Urinary bladder (tissue), 4 donors: Measurements from ENCODE around the gene IL34. TPM values are rescaled to one million over a fixed set of nuclear protein-coding genes. Genes with fewer than 3 reads are reported as not detected.

Experiments
- DNase-seq: peaks from one replicate; pipeline ENCODE4 v3.0.0-alpha.2; 2015; ENCODE audit errors: extremely low spot score
- H3K27ac ChIP-seq: one replicate; pipeline ENCODE4 v1.5.1; 2013; ENCODE audit warnings: low read depth, mild to moderate bottlenecking, moderate library complexity
- H3K36me3 ChIP-seq: one replicate; pipeline ENCODE4 v1.6.1; 2013; ENCODE audit warnings: mild to moderate bottlenecking, moderate library complexity; ENCODE audit not compliant: insufficient read depth
- H3K4me1 ChIP-seq: one replicate; pipeline ENCODE4 v1.6.1; 2013; ENCODE audit warnings: mild to moderate bottlenecking, moderate library complexity; ENCODE audit not compliant: insufficient read depth
- H3K4me3 ChIP-seq: one replicate; pipeline ENCODE4 v1.5.1; 2013; ENCODE audit warnings: low read depth, low read length
- WGBS: extraction: QIAGEN DNeasy Blood & Tissue Kit; methylation state at CpG from one replicate; pipeline ENCODE4 v1.1.7; 2013; 5-methylcytosine and 5-hydroxymethylcytosine counted together
- polyA plus RNA-seq: library from polyadenylated mRNA; stranded (reverse); fragments of 200-250 nt; gene quantifications from one replicate; pipeline ENCODE4 v1.2.3, GENCODE V29; 2013
- total RNA-seq: library from RNA; depleted of rRNA; stranded (reverse); fragments of >200 nt; gene quantifications from one replicate; pipeline ENCODE4 v1.2.3, GENCODE V29; 2014
- donor health status: healthy with polysubstance abuse.
- donor health status: healthy.

The IL34 gene
- total and polyA plus RNA-seq, 2 donors, result 2.8 to 10.6 TPM

GRCh38 chr16:70696952-70697593 is 50.7 kb downstream of the IL34 start:
- Histone ChIP-seq H3K36me3 (no peaks in the 10 kb centered on the region), H3K27ac (peak overlapping the region; percentile 84), H3K4me3 (no peak overlapping the region), H3K4me1 (no peaks in the 10 kb centered on the region)
- 69% methylated on average over 19 of the region's 19 CpGs for WGBS
- DNase-seq, result no peak

DNA sequence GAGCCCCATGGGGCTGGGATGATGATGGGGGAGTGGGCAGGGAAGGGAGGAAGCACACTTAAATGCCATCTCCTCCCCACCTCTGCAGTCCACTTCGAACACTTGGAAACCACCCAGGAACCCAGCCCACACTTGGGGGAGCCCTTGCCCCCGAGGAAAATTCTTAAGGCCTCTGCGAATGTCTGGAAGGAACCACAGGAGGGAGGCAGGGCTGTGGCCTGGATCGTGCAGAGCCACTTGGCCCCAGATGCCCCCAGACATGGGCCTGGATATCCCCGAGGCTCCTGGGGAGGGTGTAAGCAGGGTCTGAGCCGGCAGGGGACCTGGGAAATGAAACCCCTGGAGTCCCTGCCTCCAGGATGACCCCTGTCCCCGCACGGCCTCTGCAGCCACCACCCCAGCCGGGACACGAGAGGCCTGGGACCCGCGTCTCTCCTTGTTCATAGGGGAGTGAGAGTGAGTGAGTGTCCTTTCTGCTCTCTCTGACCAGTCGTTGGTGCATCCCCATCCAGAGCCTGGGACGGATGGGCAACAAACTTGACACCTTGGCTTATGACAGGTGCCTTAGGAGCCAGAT is 51.3 kb downstream of the IL34 start:
- Histone ChIP-seq H3K36me3 (no peaks in the 10 kb centered on the region), H3K4me1 (no peaks in the 10 kb centered on the region), H3K4me3 (no peak overlapping the region), H3K27ac (peak overlapping the region; percentile 84)
- WGBS, result 54% methylated on average over 14 of the region's 14 CpGs
- no peak for DNase-seq

- DNase-seq, result no peak
- no peaks in the 10 kb centered on the region for H3K4me1 ChIP-seq
Measured at GRCh38 chr16:70698901-70699300, 52.5 kb downstream of the IL34 start.

GRCh38 chr16:70699696-70700095 is 53.3 kb downstream of the IL34 start:
- Histone ChIP-seq H3K36me3 (no peaks in the 10 kb centered on the region), H3K27ac (peak overlapping the region; percentile 40), H3K4me3 (no peak overlapping the region), H3K4me1 (no peaks in the 10 kb centered on the region)
- no peak for DNase-seq
- 86% methylated on average over 17 of the region's 17 CpGs for WGBS

More at GRCh38 chr16:70698901-70699300, 52.5 kb downstream of the IL34 start:
- 90% methylated on average over 10 of the region's 10 CpGs for WGBS
- no peak overlapping the region for H3K4me3 ChIP-seq
- H3K27ac ChIP-seq, result no peak overlapping the region
- H3K36me3 ChIP-seq, result no peaks in the 10 kb centered on the region

DNA sequence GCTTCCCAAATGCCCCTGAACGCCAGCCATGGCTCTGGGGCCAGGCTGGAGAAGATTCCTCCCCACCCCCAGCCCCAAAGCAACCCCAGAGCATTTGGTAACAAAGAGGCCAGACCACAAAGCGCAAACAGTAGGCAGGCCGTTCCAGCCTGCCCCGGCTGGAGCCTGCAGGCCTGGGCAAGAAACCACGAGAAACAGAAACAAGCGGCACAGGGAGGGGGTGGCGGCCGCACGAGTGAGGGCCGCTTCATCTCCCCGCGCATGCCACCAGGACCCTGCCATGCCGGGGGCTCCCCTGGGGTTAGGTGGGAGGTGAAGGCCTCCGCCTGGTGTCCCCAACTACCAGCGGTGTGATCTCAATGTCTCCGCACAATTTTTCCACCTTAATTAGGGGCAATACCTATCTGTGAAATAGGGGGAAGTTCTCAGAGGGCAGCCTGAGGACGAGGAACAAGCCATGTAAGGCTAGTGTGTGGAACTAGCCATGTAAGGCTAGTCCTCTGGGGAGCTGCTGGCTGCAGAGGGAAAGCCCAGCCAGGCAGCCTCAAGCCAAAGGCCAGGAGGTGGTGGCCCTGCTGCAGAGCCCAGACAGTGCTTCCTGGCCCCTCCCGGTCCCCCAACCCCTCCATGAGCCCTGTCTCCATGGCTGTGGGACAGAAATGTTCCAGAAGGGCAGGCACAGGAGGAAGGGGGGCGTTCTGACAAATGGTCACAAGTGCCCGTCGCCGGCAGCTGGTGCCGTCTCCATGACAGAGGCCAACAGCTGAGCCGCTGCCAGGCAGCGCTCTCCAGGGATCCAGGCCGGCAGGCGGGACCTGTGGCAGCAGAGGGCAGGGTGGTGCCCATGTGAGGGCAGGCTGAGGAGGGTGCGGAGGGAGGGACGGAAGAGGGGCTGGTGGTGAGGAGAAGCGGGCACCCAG is 54.0 kb downstream of the IL34 start:
- H3K36me3 ChIP-seq, result no peaks in the 10 kb centered on the region
- no peak for DNase-seq
- no peak overlapping the region for H3K4me3 ChIP-seq
- H3K4me1 ChIP-seq, result no peaks in the 10 kb centered on the region
- H3K27ac ChIP-seq, result peak overlapping the region; percentile 69
- WGBS, result 77% methylated on average over 30 of the region's 30 CpGs

- DNase-seq, result no peak
- 78% methylated on average over 3 of the region's 3 CpGs for WGBS
- Histone ChIP-seq H3K27ac (peak overlapping the region; percentile 69), H3K4me1 (no peaks in the 10 kb centered on the region), H3K36me3 (no peaks in the 10 kb centered on the region), H3K4me3 (no peak overlapping the region)
Measured at GRCh38 chr16:70701036-70701435, 54.7 kb downstream of the IL34 start.

DNA sequence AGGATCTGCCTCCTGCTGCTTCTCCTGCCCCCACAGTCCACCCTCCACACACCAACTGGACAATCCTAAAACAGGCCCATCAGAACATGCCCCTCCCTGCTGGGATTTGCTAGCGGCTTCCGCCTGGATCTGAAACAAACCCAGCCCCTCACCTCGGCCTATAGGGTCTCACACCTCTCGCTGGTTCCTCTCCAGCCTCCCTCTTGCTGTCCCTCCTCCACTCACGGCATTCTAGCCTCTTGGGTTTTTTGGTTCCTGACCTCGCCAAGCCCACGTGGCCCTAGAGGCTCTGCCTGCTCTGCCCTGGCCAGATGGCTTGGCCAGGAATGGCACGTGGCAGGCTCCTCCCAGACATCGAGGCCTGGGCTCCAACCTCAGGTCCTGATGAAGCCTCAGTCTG is 55.2 kb downstream of the IL34 start:
- no peaks in the 10 kb centered on the region for H3K36me3 ChIP-seq
- 77% methylated on average over 9 of the region's 9 CpGs for WGBS
- H3K27ac ChIP-seq, result peak overlapping the region; percentile 69
- H3K4me3 ChIP-seq, result no peak overlapping the region
- no peaks in the 10 kb centered on the region for H3K4me1 ChIP-seq
- DNase-seq, result no peak

- Histone ChIP-seq H3K36me3 (no peaks in the 10 kb centered on the region), H3K4me3 (no peak overlapping the region), H3K4me1 (no peaks in the 10 kb centered on the region), H3K27ac (no peak overlapping the region)
- no peak for DNase-seq
- 82% methylated on average over 8 of the region's 8 CpGs for WGBS
Measured at GRCh38 chr16:70701998-70702397, 55.6 kb downstream of the IL34 start.

GRCh38 chr16:70702624-70703023 is 56.3 kb downstream of the IL34 start:
- Histone ChIP-seq H3K4me3 (no peak overlapping the region), H3K27ac (peak overlapping the region; percentile 28), H3K36me3 (no peaks in the 10 kb centered on the region), H3K4me1 (no peaks in the 10 kb centered on the region)
- WGBS, result 79% methylated on average over 8 of the region's 8 CpGs
- DNase-seq, result no peak

- H3K27ac ChIP-seq, result peak overlapping the region; percentile 0
- WGBS, result 45% methylated on average over 16 of the region's 16 CpGs
- DNase-seq, result no peak
- H3K36me3 ChIP-seq, result no peaks in the 10 kb centered on the region
- H3K4me1 ChIP-seq, result no peaks in the 10 kb centered on the region
- H3K4me3 ChIP-seq, result no peak overlapping the region
Measured at GRCh38 chr16:70703041-70703834, 56.9 kb downstream of the IL34 start.

DNA sequence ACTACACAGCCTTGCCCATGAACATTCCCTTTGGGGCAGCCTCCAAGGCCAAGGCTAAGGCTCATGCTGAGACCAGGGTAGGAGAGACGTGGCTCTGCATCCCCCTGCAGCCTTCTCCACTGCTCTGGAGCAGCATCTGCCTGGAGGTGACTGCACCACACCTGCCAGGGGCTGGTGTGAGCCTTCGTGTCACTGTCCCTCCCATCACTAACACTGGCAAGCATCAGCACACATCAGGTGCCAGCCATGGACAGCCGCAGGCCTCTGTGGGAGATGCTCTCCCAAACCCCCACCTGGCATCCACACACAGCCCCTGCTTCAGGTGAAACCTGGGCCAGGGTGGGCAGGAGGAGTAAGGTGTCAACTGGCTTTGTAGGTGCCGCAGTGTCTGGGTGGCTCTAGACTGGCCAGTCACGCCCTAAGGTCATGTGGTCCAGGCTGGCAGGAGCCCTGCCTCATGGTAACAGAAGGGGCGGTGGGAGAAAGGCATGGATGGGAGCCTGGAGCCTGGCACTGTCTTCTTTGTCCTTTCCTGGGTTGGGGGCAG is 57.5 kb downstream of the IL34 start:
- peak overlapping the region; percentile 0 for H3K27ac ChIP-seq
- DNase-seq, result no peak
- H3K4me1 ChIP-seq, result no peaks in the 10 kb centered on the region
- 78% methylated on average over 6 of the region's 6 CpGs for WGBS
- H3K36me3 ChIP-seq, result no peaks in the 10 kb centered on the region
- no peak overlapping the region for H3K4me3 ChIP-seq

GRCh38 chr16:70704586-70704985 is 58.2 kb downstream of the IL34 start:
- H3K36me3 ChIP-seq, result no peaks in the 10 kb centered on the region
- no peaks in the 10 kb centered on the region for H3K4me1 ChIP-seq
- DNase-seq, result no peak
- H3K4me3 ChIP-seq, result no peak overlapping the region
- H3K27ac ChIP-seq, result no peak overlapping the region
- 83% methylated on average over 11 of the region's 11 CpGs for WGBS

DNA sequence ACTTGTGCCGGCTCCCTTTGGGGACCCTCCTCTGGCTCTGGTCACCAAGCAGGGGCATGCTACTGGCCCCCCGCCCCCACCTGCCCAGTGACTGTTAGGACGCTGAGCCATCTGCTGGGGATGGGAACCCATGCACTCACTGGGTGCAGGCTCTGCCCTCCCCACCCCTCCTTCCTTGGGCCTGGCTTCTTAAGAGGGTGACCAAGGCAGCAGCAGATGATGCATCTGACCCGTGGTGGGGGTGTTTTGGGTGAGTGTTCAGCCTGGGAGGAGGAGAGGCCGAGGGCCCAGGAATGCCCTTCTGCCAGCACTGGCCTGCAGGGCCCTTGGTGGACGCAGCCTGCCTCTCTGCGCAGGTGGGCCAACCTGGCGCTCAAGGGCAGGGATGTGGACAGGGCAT is 58.7 kb downstream of the IL34 start:
- DNase-seq, result no peak
- WGBS, result 91% methylated on average over 8 of the region's 8 CpGs
- H3K4me1 ChIP-seq, result no peaks in the 10 kb centered on the region
- H3K36me3 ChIP-seq, result no peaks in the 10 kb centered on the region
- no peak overlapping the region for H3K27ac ChIP-seq
- H3K4me3 ChIP-seq, result no peak overlapping the region
